GM12864 (cell line): ENCODE measurements around the gene CTSZ.
"Not testable (repeated sequence)": the region's sequence is repeated elsewhere in the genome, so short reads cannot be mapped to it uniquely, and the experiment has no call there.

ENCODE experiments used
- DNase-seq: peaks from one replicate; pipeline ENCODE4 v3.0.0-alpha.2; 2011; ENCODE audit warnings: low read depth
- H3K4me3 ChIP-seq: 2 replicates; pipeline ENCODE4 v1.5.1; 2011; ENCODE audit warnings: mild to moderate bottlenecking, low read depth, low read length, control low read depth
- TF ChIP-seq, protein P1 (sequence below): IDR thresholded peaks from 2 replicates; pipeline ENCODE4 v1.5.1; 2011; ENCODE audit warnings: low read depth, mild to moderate bottlenecking, moderate library complexity, low read length, control low read depth, inconsistent platforms; ENCODE audit errors: missing control alignments

The CTSZ gene

DNA sequence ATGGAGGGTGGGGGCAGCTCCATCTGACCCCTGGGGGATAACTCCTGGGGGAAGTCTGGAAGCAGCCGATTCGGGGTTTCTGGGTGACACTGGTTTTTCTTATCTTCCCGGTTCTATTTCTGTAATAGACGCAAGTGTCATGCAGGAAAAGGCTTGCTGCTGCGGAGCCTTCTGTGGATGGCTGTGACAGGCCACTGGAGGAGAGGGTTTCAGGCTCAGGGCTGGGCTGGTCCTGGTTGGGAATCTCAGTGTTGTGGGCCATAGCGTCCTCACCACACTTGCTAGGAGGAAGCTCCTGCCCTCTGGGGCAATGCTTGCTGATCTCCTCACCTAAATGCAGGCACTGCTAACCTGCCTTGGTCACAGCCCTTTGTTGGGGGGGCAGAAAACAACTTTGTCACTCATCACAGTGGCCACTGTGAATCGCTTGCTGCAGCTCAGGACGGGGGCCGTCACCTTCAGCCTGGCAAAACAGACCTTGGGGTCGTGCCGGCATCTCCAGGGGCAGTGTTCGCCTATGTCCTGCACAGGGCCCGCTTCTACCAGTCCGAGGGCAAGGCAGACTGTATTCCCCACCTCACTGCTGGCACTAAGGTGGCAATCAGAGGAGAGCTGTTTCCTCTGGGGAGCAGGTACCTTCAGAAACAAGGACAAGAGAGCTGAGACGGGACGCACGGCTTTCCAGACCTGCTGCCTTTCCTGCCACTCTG lies 7.8 kb upstream of the CTSZ start:
- H3K4me3 ChIP-seq = no peak overlapping the region
- DNase-seq = no peak
- TF ChIP-seq, protein P1, sequence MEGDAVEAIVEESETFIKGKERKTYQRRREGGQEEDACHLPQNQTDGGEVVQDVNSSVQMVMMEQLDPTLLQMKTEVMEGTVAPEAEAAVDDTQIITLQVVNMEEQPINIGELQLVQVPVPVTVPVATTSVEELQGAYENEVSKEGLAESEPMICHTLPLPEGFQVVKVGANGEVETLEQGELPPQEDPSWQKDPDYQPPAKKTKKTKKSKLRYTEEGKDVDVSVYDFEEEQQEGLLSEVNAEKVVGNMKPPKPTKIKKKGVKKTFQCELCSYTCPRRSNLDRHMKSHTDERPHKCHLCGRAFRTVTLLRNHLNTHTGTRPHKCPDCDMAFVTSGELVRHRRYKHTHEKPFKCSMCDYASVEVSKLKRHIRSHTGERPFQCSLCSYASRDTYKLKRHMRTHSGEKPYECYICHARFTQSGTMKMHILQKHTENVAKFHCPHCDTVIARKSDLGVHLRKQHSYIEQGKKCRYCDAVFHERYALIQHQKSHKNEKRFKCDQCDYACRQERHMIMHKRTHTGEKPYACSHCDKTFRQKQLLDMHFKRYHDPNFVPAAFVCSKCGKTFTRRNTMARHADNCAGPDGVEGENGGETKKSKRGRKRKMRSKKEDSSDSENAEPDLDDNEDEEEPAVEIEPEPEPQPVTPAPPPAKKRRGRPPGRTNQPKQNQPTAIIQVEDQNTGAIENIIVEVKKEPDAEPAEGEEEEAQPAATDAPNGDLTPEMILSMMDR = no peak

DNA sequence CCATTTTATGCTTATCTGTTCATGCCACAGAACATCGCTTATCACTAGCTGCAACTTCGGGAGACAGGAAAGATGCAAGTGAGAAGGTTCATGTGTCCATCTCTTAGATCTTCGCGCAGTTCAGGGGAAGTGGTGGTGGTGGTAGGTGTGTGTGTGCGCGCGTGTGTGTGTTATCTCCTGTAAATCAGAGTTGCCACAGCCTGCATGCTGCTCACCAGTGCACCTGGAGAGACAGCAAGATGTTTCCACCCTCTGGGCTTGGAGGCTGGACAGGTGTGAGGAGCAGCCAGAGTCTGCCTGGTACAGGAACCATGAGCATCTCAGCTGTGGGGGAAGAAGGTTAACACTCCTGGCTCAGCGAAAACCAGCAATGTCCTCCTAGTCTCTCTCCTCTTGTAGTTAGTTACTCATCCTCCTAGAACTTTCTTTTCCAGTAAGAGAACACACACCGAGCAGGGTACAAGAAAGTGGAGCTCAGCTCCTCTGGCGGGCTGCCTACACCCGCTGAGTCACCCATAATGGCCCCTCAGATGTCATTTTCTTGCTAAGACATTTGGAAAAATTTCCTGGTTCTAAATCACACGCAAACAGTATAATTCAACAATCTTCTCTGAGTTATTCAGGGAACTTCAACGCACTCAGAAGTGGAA lies 7.0 kb upstream of the CTSZ start:
- DNase-seq = no peak
- H3K4me3 ChIP-seq = no peak overlapping the region
- TF ChIP-seq, protein P1 = no peak

DNA sequence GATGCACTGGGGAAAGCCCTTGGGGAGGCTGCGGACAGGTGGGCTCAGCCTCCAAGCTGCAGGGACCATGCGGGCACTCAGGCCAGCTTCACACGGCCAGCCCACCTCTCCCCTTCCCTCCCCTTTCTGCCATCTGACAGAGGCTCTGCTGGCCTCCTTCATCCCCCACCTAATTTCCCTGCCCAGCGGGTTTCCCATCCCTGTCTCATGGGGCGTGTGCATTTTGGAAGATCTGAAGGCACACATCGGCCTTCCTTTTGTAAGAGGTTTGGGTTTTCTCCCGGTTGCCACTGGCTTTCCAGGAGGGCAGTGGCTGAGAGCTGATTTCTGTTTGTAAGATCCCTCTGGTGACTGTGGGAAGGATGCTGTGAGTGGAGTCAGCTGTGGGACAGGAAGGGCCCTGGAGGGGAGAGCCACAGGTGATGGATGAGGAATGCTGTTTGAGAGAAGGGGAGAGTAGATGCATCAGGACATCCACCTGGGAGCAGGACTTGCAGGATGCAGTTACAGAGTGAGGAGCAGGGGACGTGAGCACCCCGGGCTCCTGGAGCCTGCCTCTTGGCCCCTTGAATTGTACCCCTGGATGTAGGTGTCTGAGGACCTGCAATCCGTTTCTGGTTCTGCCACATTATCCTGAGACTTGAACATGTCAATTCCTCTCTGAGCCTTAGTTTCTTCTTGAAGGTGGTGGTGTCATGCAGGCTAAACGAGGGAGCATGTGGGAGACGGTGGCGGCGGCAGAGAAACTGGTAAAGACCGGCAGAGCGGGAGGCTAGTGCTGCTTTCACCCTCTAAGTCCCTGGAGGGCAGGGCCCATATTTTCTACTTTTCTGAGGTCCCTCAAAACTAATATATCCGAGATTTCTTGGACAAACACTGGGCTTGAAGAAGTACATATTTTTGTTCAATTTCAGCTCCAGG lies 6.2 kb upstream of the CTSZ start:
- TF ChIP-seq, protein P1 = no peak
- no peak for DNase-seq
- no peak overlapping the region for H3K4me3 ChIP-seq

DNA sequence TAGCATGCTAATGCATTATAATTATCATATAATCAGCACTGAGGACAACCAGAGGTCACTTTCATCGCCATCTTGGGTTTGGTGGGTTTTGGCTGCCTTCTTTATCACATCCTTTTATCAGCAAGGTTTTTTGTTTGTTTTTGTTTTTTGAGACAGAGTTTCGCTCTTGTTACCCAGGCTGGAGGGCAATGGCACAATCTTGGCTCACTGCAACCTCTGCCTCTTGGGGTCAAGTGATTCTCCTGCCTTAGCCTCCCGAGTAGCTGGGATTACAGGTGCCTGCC lies 4.8 kb upstream of the CTSZ start:
- not testable (repeated sequence) for DNase-seq, H3K4me3 ChIP-seq

DNA sequence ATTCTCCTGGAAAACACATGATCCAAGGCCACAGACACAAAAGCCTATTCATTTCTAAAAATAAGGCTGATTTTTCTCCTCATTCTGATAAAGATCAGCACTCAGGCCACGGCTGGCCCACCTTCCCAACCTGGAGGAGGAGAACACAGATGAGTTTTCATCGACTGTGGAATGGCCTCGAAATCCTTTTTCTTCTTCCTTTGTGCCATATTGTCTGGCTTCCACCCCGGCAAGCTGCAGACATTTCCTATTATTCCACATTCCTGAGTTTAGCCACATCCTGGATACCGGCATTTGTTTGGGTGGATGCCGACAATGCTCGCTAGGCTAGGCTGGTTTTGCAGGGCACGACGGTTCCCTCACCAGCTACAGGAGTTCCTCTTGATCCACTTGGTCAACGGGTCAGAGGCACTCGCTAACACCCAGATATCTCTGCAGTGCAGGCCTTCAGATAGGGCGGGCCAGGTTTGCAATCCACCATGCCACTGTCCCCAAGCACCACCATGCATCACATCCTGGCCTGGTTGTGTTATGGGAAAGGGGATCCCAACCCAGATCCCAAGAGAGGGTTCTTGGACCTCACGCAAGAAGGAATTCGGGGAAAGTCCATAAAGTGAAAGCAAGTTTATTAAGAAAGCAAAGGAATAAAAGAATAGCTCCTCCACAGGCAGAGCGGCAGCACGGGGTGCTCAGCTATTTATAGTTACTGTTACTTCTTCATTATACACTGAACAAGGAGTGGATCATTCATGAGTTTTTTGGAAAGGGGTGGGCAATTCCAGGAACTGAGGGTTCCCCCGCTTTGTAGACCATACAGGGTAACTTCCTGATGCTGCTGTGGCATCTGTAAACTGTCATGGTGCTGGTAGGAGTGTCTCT lies 4.2 kb upstream of the CTSZ start:
- H3K4me3 ChIP-seq = no peak overlapping the region
- TF ChIP-seq, protein P1 = no peak
- no peak for DNase-seq

DNA sequence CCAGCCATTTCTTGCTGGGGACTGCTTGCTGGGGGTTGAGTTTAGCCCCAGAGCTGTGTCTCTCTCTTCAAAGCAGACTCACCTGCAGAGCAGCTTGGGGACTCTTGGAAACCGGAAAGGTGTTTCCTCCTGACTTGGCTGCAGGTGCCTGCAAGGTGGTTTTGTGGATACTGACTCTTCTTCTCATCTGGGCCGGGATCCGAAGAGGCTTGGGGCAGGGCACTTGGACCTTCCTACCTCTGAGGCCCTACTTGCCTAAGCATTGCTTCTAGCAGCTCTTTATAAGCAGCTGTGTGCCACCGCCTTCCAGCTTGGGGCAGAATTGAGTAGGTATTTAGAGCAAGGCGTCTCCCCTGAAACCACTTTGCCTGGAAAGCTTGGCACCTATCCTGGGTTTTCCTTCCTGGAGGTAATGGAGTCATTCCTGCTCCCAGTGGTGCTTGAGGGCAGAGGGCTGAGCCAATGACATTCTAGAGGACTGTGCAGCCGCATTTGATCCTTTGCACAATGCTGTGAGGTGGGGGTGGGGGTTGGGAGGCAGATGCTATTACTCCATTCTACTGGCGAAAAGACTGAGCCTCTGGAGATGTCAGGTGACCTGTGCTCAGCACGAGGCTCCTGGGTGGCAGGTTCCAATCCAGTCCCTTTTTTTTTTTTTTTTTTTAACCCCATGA lies 3.4 kb upstream of the CTSZ start:
- DNase-seq = no peak
- TF ChIP-seq, protein P1 = no peak
- H3K4me3 ChIP-seq = no peak overlapping the region
